NCI-H2029 (cell line): Measurements from ENCODE around the gene PRTN3.
"Not testable (repeated sequence)": the region's sequence is repeated elsewhere in the genome, so short reads cannot be mapped to it uniquely, and the experiment has no call there.

Experiments used
- DNase-seq: peaks from one replicate; lab custom pipeline; 2025; lab: John Stamatoyannopoulos, UW

PRTN3 gene

GRCh38 chr19:866769-867300 lies 26.0 kb downstream of the PRTN3 start:
- DNase-seq, result no peak

DNA sequence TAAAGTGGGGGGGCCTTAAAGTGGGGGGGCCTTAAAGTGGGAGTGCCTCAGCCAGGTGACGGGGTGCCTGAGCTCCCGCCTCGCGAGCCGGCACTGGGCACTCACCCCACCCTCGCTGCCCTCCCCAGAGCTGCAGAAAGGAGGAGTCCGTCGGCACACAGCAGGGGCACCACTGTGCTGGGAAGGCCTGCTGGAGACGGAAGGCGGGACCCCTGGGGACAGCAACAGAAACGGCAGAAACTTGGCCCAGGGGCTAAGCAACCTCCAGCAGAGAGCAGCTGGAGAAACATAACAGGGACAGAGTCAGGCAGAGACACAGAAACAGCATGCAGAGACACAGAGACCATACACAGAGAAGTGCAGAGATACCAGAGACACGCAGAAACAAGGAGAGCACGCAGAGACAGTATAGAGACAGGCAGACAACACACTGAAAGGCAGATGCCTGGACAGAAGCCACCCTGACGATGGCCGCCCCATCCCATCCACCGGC lies 26.5 kb downstream of the PRTN3 start:
- no peak for DNase-seq

GRCh38 chr19:867855-868457 lies 27.2 kb downstream of the PRTN3 start:
- DNase-seq, result no peak

DNA sequence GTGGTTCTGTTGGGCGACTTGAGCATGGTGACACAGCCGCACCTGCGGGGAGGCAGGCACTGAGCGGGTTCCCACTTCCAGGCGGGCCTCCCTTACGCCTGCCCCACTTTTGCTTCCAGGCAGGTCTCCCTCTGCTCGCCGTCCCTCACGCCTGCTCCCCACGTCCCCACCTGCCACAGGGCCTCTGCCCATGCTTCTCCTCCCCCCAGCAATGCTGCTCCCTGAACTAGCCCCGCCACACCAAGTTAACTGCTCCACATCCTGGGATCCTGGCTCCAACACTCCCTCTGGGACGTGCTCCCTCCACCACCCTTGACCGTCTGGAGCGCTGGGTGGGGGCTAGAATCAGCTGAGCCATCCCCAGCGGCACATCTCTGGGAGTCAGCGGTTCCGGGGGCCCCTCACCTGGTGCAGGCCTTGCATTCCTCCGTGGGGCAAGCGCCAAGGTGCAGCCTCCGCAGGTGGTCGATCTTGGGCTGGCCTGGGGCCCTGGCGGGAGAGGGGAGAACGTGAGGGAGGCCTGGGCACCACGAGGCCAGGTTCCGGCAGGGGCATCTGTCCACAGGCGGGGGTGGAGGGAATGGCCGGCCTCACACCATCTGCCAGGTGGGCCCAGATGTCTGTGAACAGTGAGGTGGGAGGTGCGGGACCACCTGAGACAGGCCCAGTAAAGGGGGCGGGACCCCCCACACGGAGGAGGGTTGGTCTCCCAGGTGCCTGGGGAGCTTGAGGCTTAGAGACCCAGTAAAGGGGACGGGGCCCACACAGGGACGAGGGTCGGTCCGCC lies 27.9 kb downstream of the PRTN3 start:
- DNase-seq, result no peak

- peak; percentile 12 for DNase-seq
Observed at GRCh38 chr19:869245-870177, 28.7 kb downstream of the PRTN3 start.

DNA sequence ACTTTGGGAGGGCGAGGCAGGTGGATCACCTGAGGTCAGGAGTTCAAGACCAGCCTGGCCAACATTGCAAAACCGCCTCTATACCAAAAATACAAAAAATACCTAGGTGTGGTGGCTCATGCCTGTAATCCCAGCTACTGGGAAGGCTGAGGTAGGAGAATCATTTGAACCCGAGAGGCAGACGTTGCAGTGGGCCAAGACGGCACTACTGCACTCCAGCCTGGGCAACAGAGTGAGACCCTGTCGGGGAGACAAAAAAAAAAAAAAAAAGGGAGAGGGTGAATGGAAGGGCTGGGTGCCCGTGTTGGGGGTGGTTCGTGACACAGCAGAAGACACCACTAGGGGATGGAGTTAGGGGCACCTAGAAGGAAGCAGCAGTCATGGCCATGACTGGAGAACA lies 29.5 kb downstream of the PRTN3 start:
- no peak for DNase-seq

- DNase-seq, result peak; percentile 93
Observed at GRCh38 chr19:870963-871401, 30.2 kb downstream of the PRTN3 start.

DNA sequence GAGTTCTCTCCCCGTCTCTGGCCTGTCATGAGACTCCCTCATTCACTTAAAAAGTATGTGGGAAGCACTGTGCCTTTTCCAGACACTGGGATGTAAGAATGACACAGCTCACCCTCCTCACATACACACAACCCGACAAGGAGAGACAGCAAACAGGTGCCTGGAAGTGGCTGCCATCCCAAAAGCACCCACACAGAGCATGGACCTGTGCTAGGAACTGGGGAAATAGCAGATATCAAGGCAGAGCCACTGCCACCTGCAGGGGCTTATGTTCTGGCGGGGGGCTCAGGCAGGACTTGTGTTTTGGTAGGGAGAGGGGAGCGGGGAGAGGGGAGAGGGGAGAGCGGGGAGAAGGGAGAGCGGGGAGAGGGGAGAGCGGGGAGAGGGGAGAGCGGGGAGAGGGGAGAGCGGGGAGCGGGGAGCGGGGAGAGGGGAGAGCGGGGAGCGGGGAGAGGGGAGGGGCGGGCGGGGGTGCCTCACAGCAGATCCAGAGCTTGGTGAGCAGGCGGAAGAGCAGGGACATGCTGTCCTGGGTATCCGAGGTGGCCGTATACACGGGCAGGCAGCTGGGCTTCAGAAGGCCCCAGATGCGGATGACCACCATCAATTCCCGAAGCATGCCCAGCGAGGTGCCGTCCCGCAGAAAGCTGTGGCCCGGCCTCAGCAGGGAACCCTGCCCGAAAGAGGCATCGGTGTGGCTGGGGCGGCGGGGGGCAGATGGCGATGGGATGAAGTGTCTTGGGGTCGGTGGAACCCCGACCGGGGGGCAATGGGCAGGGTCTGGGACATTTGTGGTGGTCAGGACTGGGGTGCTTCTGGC lies 30.9 kb downstream of the PRTN3 start:
- DNase-seq, result no peak

DNA sequence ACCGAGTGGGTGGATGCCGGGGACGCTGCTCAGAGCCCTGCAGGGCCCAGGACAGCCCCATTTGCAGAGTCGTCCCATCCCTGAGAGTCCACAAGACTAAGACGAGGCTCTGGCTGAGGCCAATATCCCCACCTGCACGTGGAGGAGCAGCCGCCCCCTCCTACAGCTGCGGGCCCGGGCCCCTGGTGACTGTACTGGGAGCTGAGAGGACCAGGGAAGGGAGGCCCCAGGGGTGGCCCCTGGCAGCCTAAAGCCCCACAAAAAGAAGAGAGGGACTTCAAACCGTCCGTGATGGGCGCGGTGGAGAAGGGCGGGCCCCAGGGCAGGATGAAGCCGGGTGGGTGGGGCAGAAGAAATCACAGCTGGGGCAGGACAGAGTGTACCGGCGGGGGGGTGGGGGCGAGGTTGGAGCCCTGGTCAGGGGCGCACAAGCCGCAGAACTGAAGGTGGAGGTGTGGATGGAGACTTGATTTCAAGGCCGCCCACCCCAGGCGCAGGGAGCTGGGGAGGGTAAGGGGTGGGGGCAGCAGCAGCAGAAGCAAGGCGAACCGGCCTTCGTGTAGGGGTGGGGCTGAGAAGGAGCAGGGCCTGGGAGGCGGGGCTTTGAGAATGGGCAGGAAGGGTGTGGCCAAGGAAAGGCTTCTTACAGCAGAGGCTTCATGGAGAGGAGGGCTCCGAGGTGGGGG lies 31.6 kb downstream of the PRTN3 start:
- DNase-seq, result peak; percentile 74

- peak; percentile 25 for DNase-seq
Observed at GRCh38 chr19:873084-873483, 32.3 kb downstream of the PRTN3 start.

DNA sequence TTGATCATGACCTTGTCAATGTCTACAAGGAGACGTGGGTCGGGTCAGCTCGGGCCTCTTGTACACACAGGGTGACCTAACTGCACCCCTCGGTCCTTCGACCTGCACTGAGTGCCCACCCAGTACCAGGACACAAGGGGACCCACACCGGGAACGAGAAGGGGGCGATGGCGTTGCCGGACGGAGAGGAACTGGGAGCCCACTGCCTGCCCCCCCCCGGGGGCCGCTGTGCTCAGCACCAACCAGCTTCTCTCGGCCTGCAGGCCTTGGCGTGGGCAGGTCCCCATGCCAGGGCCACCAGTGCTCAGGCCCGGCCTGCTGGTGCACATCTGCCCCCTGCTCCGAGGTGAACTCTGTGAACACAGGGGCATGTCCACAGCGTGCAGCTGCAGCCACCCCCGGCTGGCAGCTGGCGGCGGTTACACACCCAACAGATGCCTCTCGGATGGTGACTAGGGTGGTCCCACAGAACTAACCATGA lies 32.8 kb downstream of the PRTN3 start:
- DNase-seq, result no peak

GRCh38 chr19:875265-875879 lies 34.6 kb downstream of the PRTN3 start:
- DNase-seq, result no peak

GRCh38 chr19:876089-876488 lies 35.3 kb downstream of the PRTN3 start:
- no peak for DNase-seq

- no peak for DNase-seq
Observed at GRCh38 chr19:876780-877314, 36.0 kb downstream of the PRTN3 start.

DNA sequence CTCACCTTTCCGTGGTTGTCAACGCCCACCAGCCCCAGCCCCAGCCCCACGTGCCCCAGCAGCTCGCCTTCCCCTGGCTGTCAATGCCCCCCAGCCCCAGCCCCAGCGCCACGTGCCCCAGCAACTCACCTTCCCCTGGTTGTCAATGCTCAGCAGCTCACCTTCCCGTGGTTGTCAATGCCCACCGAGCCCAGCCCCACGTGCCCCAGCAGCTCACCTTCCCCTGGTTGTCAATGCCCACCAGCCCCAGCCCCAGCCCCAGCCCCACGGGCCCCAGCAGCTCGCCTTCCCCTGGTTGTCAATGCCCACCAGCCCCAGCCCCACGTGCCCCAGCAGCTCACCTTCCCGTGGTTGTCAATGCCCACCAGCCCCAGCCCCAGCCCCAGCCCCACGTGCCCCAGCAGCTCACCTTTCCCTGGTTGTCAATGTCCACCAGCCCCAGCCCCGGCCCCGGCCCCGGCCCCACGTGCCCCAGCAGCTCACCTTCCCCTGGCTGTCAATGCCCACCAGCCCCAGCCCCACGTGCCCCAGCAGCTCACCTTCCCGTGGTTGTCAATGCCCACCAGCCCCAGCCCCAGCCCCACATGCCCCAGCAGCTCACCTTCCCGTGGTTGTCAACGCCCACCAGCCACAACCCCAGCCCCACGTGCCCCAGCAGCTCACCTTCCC lies 37.3 kb downstream of the PRTN3 start:
- DNase-seq, result not testable (repeated sequence)

- DNase-seq, result not testable (repeated sequence)
Observed at GRCh38 chr19:878751-879561, 38.2 kb downstream of the PRTN3 start.

- no peak for DNase-seq
Observed at GRCh38 chr19:879711-880438, 39.1 kb downstream of the PRTN3 start.
